ENCODE data around the gene EXOC7. TPM values are rescaled to one million over a fixed set of nuclear protein-coding genes. Genes with fewer than 3 reads are reported as not detected.

Gene EXOC7
- total RNA-seq, 1 donor from 2014 or later, result 145 TPM

- Mint-ChIP-seq H3K4me1 (ENCODE audit: low read depth, unreplicated experiment) (no peaks in the 10 kb centered on the region), H3K36me3 (ENCODE audit: low read depth, unreplicated experiment) (peaks cover 2% of the 10 kb centered on the region), H3K9me3 (ENCODE audit: unreplicated experiment) (no peaks in the 10 kb centered on the region), H3K27ac (ENCODE audit: unreplicated experiment) (no peak overlapping the region), H3K27me3 (ENCODE audit: low read depth, unreplicated experiment) (peaks cover 28% of the 10 kb centered on the region), H3K4me3 (ENCODE audit: unreplicated experiment) (no peak overlapping the region)
- Histone ChIP-seq H3K79me2 (ENCODE audit: insufficient read depth, low read length) (no peaks in the 10 kb centered on the region), H3K9ac (ENCODE audit: low read length) (no peak overlapping the region), H2AFZ (ENCODE audit: low read depth, low read length) (no peak overlapping the region), H3K9me3 (ENCODE audit: insufficient read depth, low read depth, low read length) (no peaks in the 10 kb centered on the region), H4K20me1 (ENCODE audit: insufficient read depth, low read length) (no peaks in the 10 kb centered on the region), H3K36me3 (ENCODE audit: insufficient read depth, low read length) (no peaks in the 10 kb centered on the region), H3K4me3 (ENCODE audit: insufficient read depth, low read depth, low read length) (no peak overlapping the region), H3K4me2 (ENCODE audit: low read length) (no peak overlapping the region), H3K27me3 (ENCODE audit: insufficient read depth, low read length) (peaks cover 10% of the 10 kb centered on the region), H3K27ac (ENCODE audit: low read depth, low read length) (no peak overlapping the region), H3K4me1 (ENCODE audit: insufficient read depth, low read length) (no peaks in the 10 kb centered on the region)
- no peak for FAIRE-seq
- TF ChIP-seq EZH2 (IDR thresholded peaks at IDR 0.05; ENCODE audit: insufficient read depth, low read length) (no peak), CTCF (IDR thresholded peaks at IDR 0.05; ENCODE audit: insufficient read depth, low read depth, low read length) (peak; percentile 53)
- DNase-seq (ENCODE audit: low read depth), result no peak
These were observed 43.8 kb upstream of the EXOC7 start for GRCh38 chr17:76147211-76148014.

- no peak for FAIRE-seq
- H3K4me2 ChIP-seq (ENCODE audit: low read length), result no peak overlapping the region
These were observed 42.7 kb upstream of the EXOC7 start for GRCh38 chr17:76146053-76146851.

More at GRCh38 chr17:76146053-76146851, 42.7 kb upstream of the EXOC7 start:
- peaks cover 6% of the 10 kb centered on the region for H3K4me1 ChIP-seq (ENCODE audit: insufficient read depth, low read length)
- H3K9me3 ChIP-seq (ENCODE audit: insufficient read depth, low read depth, low read length), result no peaks in the 10 kb centered on the region
- no peak for DNase-seq (ENCODE audit: low read depth)
- no peak overlapping the region for H3K4me3 Mint-ChIP-seq (ENCODE audit: unreplicated experiment)
- H3K27me3 ChIP-seq (ENCODE audit: insufficient read depth, low read length), result peaks cover 15% of the 10 kb centered on the region
- peaks cover 3% of the 10 kb centered on the region for H3K4me1 Mint-ChIP-seq (ENCODE audit: low read depth, unreplicated experiment)
- no peaks in the 10 kb centered on the region for H3K9me3 Mint-ChIP-seq (ENCODE audit: unreplicated experiment)
- no peaks in the 10 kb centered on the region for H3K36me3 ChIP-seq (ENCODE audit: insufficient read depth, low read length)
- H3K9ac ChIP-seq (ENCODE audit: low read length), result no peak overlapping the region
- no peak overlapping the region for H2AFZ ChIP-seq (ENCODE audit: low read depth, low read length)
- no peak overlapping the region for H3K4me3 ChIP-seq (ENCODE audit: insufficient read depth, low read depth, low read length)
- H3K27me3 Mint-ChIP-seq (ENCODE audit: low read depth, unreplicated experiment), result peaks cover 26% of the 10 kb centered on the region
- no peak for TF ChIP-seq EZH2 (IDR thresholded peaks at IDR 0.05; ENCODE audit: insufficient read depth, low read length)
- no peak for TF ChIP-seq CTCF (IDR thresholded peaks at IDR 0.05; ENCODE audit: insufficient read depth, low read depth, low read length)
- no peaks in the 10 kb centered on the region for H4K20me1 ChIP-seq (ENCODE audit: insufficient read depth, low read length)
- H3K79me2 ChIP-seq (ENCODE audit: insufficient read depth, low read length), result no peaks in the 10 kb centered on the region
- H3K27ac Mint-ChIP-seq (ENCODE audit: unreplicated experiment), result peak overlapping the region; percentile 41
- H3K27ac ChIP-seq (ENCODE audit: low read depth, low read length), result no peak overlapping the region
- H3K36me3 Mint-ChIP-seq (ENCODE audit: low read depth, unreplicated experiment), result peaks cover 2% of the 10 kb centered on the region
